ENCODE results near the gene CTCF.

DNA sequence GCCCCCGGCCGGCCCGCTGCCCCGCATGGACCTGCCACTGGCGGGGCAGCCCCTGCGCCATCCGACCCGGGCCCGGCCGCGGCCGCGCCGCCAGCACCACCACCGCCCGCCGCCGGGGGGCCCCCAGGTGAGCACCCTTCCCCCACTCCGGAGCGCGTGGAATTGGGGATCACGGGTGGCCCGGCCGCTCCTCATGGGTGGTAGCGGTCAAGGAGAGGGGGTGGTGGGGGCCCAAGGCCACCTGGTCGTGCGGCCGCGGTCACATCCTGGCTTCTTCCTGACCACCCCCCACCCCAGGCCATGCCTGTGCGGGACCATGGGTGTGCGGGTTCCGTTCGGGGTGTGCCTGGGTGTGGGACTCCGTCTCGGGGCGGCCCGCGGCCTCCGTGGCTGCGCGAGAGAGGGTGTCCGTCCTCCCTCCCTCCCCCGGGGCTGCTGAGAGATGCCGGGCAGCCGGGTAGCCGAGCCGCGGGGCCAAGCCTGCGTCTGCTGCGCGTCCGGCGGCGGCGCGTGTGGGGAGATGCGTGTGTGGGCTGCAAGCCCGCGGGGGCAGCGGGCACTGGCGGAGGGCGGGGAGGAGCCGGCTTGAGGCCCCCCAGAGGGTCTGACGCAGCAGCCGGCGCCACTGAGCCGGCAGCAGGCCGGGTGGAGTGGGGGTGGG is 90.9 kb downstream of the CTCF start:
- TF ChIP-seq POLR2AphosphoS5 (IDR thresholded peaks at IDR 0.05; ENCODE audit: insufficient read depth in 1 of 2, low read depth in 1 of 2): no peak
- no peak for TF ChIP-seq CTCF (IDR thresholded peaks at IDR 0.05)
